HepG2 (cell line): ENCODE results near the gene MYO7A. TPM values are rescaled to one million over a fixed set of nuclear protein-coding genes. Genes with fewer than 3 reads are reported as not detected.

Experiments
- CBX1 ChIP-seq: IDR thresholded peaks from one replicate; pipeline ENCODE4 v1.6.1; 2016; ENCODE audit warnings: antibody characterized with exemption, low read depth
- CCAR2 ChIP-seq: fragments of 200-400 bp; formaldehyde crosslinking; optimal IDR thresholded peaks from 2 replicates; pipeline ENCODE3; 2018; ENCODE audit warnings: low read depth, mild to moderate bottlenecking, low read length, moderate library complexity
- DNMT1 ChIP-seq: sonication (generic); formaldehyde crosslinking; IDR thresholded peaks from 2 replicates; pipeline ENCODE4 v1.5.1; 2020; ENCODE audit warnings: mild to moderate bottlenecking, missing genetic modification reagents
- FOXO1 ChIP-seq: sonication (generic); formaldehyde crosslinking; IDR thresholded peaks from 2 replicates; pipeline ENCODE4 v1.4.0; 2020; ENCODE audit warnings: missing genetic modification reagents
- ISX ChIP-seq: sonication (generic); formaldehyde crosslinking; conservative IDR thresholded peaks from 2 replicates; pipeline ENCODE4 v1.5.0; 2020; ENCODE audit warnings: missing genetic modification reagents
- MBD4 ChIP-seq: IDR thresholded peaks from 2 replicates; pipeline ENCODE4 v1.6.1; 2012; ENCODE audit warnings: low read length, inconsistent platforms, borderline replicate concordance
- NFIB ChIP-seq: sonication (generic); formaldehyde crosslinking; IDR thresholded peaks from 2 replicates; pipeline ENCODE4 v1.9.0; 2021; ENCODE audit warnings: missing genetic modification reagents, mild to moderate bottlenecking, borderline replicate concordance
- PHF5A ChIP-seq: IDR thresholded peaks from one replicate; pipeline ENCODE4 v1.6.1; 2018; ENCODE audit warnings: low read depth, missing genetic modification reagents; ENCODE audit not compliant: unreplicated experiment
- PTBP1 ChIP-seq: fragments of 200-400 bp; formaldehyde crosslinking; IDR thresholded peaks from 2 replicates; pipeline ENCODE4 v1.6.1; 2018; ENCODE audit warnings: low read length, low read depth; ENCODE audit not compliant: poor library complexity, severe bottlenecking
- RBM22 ChIP-seq: fragments of 200-400 bp; formaldehyde crosslinking; optimal IDR thresholded peaks from 2 replicates; pipeline ENCODE3; 2017; ENCODE audit warnings: mild to moderate bottlenecking, low read length, moderate library complexity
- REXO4 ChIP-seq: sonication (generic); formaldehyde crosslinking; IDR thresholded peaks from 2 replicates; pipeline ENCODE4 v1.8.0; 2022; ENCODE audit warnings: missing genetic modification reagents, mild to moderate bottlenecking, borderline replicate concordance
- SALL2 ChIP-seq: sonication (generic); formaldehyde crosslinking; IDR thresholded peaks from 2 replicates; pipeline ENCODE4 v1.8.1; 2023; ENCODE audit warnings: mild to moderate bottlenecking, missing genetic modification reagents, inconsistent platforms
- SOX6 ChIP-seq, 2 experiments: fragments of 450-650 bp in 1 of 2; sonication (generic) in 1 of 2; formaldehyde crosslinking in 1 of 2; IDR thresholded peaks; 2 replicates each; pipeline versions ENCODE4 v1.4.0 to v1.6.1; 2017 to 2020; ENCODE audit warnings: antibody characterized with exemption in 1 of 2, mild to moderate bottlenecking in 1 of 2, missing genetic modification reagents in 1 of 2
- ZNF460 ChIP-seq: sonication (generic); formaldehyde crosslinking; IDR thresholded peaks from 2 replicates; pipeline ENCODE4 v1.5.1; 2020; ENCODE audit warnings: missing genetic modification reagents, mild to moderate bottlenecking, borderline replicate concordance
- ZNF468 ChIP-seq: sonication (generic); formaldehyde crosslinking; IDR thresholded peaks from 2 replicates; pipeline ENCODE4 v1.8.0; 2022; ENCODE audit warnings: mild to moderate bottlenecking, moderate library complexity, missing genetic modification reagents
- polyA plus RNA-seq, 8 experiments: library from polyadenylated mRNA; depleted of rRNA in 3 of 8; stranded (reverse) in 7 of 8; unstranded in 1 of 8; fragments of >200 nt; fragmentation: Illumina TruSeq in 4 of 8; extraction: Trizol in 4 of 8; gene quantifications; 2 replicates each; pipeline versions ENCODE4 v1.2.1 to v1.2.3, GENCODE V29; 2011 to 2016; ENCODE audit warnings: low read depth in 4 of 8, missing spikeins in 1 of 8, mixed read lengths in 1 of 8; ENCODE audit not compliant: insufficient read depth in 1 of 8
- total RNA-seq, 5 experiments: library from RNA; depleted of rRNA; stranded (reverse); fragments of >200 nt; fragmentation: Illumina TruSeq; extraction: Trizol; gene quantifications; 2 replicates each; pipeline ENCODE4 v1.2.3, GENCODE V29; 2016; ENCODE audit warnings: low read depth in 1 of 5
- TF ChIP-seq, protein P1 (sequence below): IDR thresholded peaks from 2 replicates; pipeline ENCODE4 v1.6.1; 2012; ENCODE audit warnings: inconsistent platforms

MYO7A gene
- total and polyA plus RNA-seq, 2 of the 13 experiments (the other 11 are each of a cell fraction or from before 2014, with no cell fraction given): 7.5 to 10.0 TPM

- TF ChIP-seq FOXO1 (CRISPR knock-in tag) (no peak; the same call in 1 of the 2 replicates), CCAR2 (no peak), SALL2 (CRISPR knock-in tag) (0 out of 2 replicates have a peak, but pooled peaks have one; percentile 0), ZNF468 (CRISPR knock-in tag) (no peak), REXO4 (no peak), ZNF460 (no peak; the same call in 1 of the 2 replicates), MBD4 (no peak), CBX1 (peak; percentile 25), PTBP1 (no peak), PHF5A (CRISPR knock-in tag) (no peak), RBM22 (no peak), SOX6 (IDR thresholded peaks at IDR 0.05) (no peak), SOX6 (CRISPR knock-in tag; IDR thresholded peaks at IDR 0.05) (peak; percentile 65), NFIB (CRISPR knock-in tag) (no peak), DNMT1 (CRISPR knock-in tag) (no peak), ISX (CRISPR knock-in tag) (no peak)
- TF ChIP-seq, protein P1, sequence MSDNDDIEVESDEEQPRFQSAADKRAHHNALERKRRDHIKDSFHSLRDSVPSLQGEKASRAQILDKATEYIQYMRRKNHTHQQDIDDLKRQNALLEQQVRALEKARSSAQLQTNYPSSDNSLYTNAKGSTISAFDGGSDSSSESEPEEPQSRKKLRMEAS: peak; percentile 51
- TF ChIP-seq, all 625 proteins: peak for 181
These were observed 32.2 kb upstream of the MYO7A start (continued) for GRCh38 chr11:77095551-77096490.
